Measurements from ENCODE around the gene CST9.

The CST9 gene

DNA sequence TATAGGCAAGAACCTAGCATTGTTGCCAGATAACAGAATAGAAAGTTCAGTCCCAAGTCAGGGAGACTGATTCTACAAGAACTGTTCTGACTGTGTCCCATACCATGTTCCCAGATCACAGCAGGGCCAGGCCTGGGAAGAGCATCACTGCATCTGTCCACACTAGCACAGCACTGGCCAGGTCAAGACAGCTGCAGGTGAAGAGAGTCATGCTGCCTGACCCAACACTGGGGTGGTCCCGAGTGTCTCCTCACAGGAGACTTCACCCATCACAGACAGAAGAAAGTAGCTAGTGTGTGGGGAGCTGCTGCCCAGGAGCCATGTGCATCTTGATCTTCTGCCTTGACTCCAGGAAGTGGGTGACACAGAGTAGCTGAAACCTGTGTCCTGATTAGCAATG lies 36.1 kb downstream of the CST9 start:
- no peak for TF ChIP-seq CTCF (IDR thresholded peaks at IDR 0.05)
- H3K27ac ChIP-seq: no peak overlapping the region
- no peaks in the 10 kb centered on the region for H3K4me1 ChIP-seq (ENCODE audit: control insufficient read depth in 1 of 2, insufficient read depth in 1 of 2, low read depth in 1 of 2, low read length in 1 of 2)
- H3K27me3 ChIP-seq: no peaks in the 10 kb centered on the region
- no peaks in the 10 kb centered on the region for H3K36me3 ChIP-seq
- H3K9me3 ChIP-seq: no peaks in the 10 kb centered on the region
- H3K4me3 ChIP-seq (ENCODE audit: low read depth in 1 of 2, low read length in 1 of 2): no peak overlapping the region

- H3K27ac ChIP-seq: no peak overlapping the region
- no peak overlapping the region for H3K4me3 ChIP-seq (ENCODE audit: low read depth in 1 of 2, low read length in 1 of 2)
- H3K27me3 ChIP-seq: no peaks in the 10 kb centered on the region
- no peaks in the 10 kb centered on the region for H3K9me3 ChIP-seq
- H3K4me1 ChIP-seq (ENCODE audit: control insufficient read depth in 1 of 2, insufficient read depth in 1 of 2, low read depth in 1 of 2, low read length in 1 of 2): no peaks in the 10 kb centered on the region
- H3K36me3 ChIP-seq: no peaks in the 10 kb centered on the region
- no peak for TF ChIP-seq CTCF (IDR thresholded peaks at IDR 0.05)
These were observed 36.8 kb downstream of the CST9 start for GRCh38 chr20:23568971-23569330.

DNA sequence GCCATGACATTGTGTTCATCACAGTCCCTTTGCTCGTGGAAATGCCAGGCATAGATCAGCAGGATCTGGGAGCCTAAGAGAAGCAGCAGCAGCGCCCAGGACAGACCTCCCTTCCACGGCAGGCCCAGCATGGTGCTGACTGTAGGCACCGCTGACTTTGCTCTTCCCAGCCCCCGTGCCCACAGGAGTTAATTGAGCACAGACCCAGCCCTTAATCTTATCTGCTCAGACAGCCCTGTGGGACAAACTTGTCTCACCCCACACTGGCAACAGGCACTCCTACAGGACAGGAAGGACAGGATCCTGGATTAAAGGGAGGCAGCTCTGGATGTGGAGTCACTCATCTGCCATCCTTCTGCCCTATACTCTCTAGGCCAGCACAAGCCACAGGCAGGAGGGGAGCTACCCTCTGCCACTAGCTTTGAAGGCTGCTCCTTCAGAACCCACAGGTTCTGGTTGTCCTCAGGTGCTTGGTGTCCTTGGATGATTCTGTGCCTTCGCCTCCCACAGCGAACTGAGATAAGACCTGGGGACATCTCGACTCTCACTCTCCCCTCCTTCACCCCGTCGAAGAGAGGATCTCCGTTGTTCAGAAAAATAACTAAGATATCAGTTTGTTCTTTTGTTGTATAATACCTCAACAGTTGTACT lies 37.3 kb downstream of the CST9 start, which contains the start of gene CST9L:
Gene CST9L (minus strand): TSS at position 165 of the 651 bp plus-strand sequence. CDS start 34 bp downstream, at position 131.
- Histone ChIP-seq H3K27ac (no peak within 1 kb of the TSS), H3K36me3 (no peaks in the 10 kb centered on the region), H3K4me3 (ENCODE audit: low read depth in 1 of 2, low read length in 1 of 2) (no peak within 1 kb of the TSS), H3K4me1 (ENCODE audit: control insufficient read depth in 1 of 2, insufficient read depth in 1 of 2, low read depth in 1 of 2, low read length in 1 of 2) (no peaks in the 10 kb centered on the region), H3K27me3 (no peaks in the 10 kb centered on the region), H3K9me3 (no peaks in the 10 kb centered on the region)
- no peak for TF ChIP-seq CTCF (IDR thresholded peaks at IDR 0.05)

GRCh38 chr20:23566199-23566932 lies 39.4 kb downstream of the CST9 start:
- Histone ChIP-seq H3K36me3 (no peaks in the 10 kb centered on the region), H3K27me3 (no peaks in the 10 kb centered on the region), H3K27ac (no peak overlapping the region), H3K4me1 (ENCODE audit: control insufficient read depth in 1 of 2, insufficient read depth in 1 of 2, low read depth in 1 of 2, low read length in 1 of 2) (no peaks in the 10 kb centered on the region), H3K4me3 (ENCODE audit: low read depth in 1 of 2, low read length in 1 of 2) (no peak overlapping the region), H3K9me3 (no peaks in the 10 kb centered on the region)
- TF ChIP-seq CTCF (IDR thresholded peaks at IDR 0.05): no peak

DNA sequence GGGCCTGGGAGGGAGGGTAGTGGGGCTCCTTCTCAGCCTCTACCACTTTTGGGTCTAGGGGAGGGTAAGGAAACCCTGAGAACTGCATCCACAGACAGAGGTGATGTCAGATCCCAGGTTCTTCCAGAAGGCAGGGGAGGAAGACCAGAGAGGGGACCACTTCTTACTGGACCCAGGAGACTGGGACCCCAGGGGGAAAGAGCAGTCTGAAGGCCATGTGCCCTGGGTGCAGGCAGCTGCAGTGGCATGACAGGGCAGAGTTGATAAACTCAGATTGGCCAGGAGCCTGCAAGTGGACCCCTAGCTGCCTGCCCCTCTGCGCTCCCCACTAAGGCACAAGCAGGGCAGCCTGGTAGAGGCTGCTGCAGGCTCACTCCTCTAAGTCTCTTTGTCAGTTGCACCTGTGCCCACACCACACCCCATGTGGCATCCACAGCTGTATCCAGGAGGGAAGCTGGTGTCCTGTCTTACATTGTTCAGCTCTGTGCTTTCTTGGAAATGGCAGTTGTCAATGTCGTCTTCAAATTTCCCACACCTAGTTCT lies 40.1 kb downstream of the CST9 start:
- Histone ChIP-seq H3K27me3 (no peaks in the 10 kb centered on the region), H3K27ac (no peak overlapping the region), H3K4me3 (ENCODE audit: low read depth in 1 of 2, low read length in 1 of 2) (no peak overlapping the region), H3K36me3 (no peaks in the 10 kb centered on the region), H3K4me1 (ENCODE audit: control insufficient read depth in 1 of 2, insufficient read depth in 1 of 2, low read depth in 1 of 2, low read length in 1 of 2) (no peaks in the 10 kb centered on the region), H3K9me3 (no peaks in the 10 kb centered on the region)
- no peak for TF ChIP-seq CTCF (IDR thresholded peaks at IDR 0.05)

Measured in neutrophil (primary cell).